PC-9 (cell line): ENCODE results near the gene ARHGAP5. TPM values are rescaled to one million over a fixed set of nuclear protein-coding genes. Genes with fewer than 3 reads are reported as not detected.

Experiments
- BruUV-seq: library from RNA; stranded (reverse); fragments of 400-500 nt; replicated peaks from 2 replicates; lab custom pipeline; 2021; lab: Mats Ljungman, UMichigan
- CTCF ChIA-PET: fragments of 300-600 bp; sonication (Branson Sonifier 250); formaldehyde crosslinking; loops from one replicate; lab custom pipeline; 2022; ENCODE audit warnings: antibody characterized with exemption; lab: Charles Lee
- POLR2A ChIA-PET: fragments of 300-600 bp; sonication (Branson Sonifier 250); formaldehyde crosslinking; loops from one replicate; lab custom pipeline; 2022; ENCODE audit warnings: antibody characterized with exemption; ENCODE audit not compliant: unreplicated experiment; lab: Charles Lee
- DNase-seq, 2 experiments: peaks; one replicate each; pipeline versions ENCODE4 v3.0.0 to v3.0.0-alpha.2; 2015 to 2022; ENCODE audit warnings: mixed read lengths in 1 of 2
- H2AFZ ChIP-seq: fragments of 200-600 bp; sonication (generic); 2 replicates; pipeline ENCODE4 v1.8.1; 2017; ENCODE audit warnings: antibody characterized with exemption
- H3F3A ChIP-seq: fragments of 200-600 bp; sonication (generic); 2 replicates; pipeline ENCODE4 v1.8.1; 2017; ENCODE audit warnings: antibody characterized with exemption, mild to moderate bottlenecking, low read depth; ENCODE audit not compliant: insufficient read depth
- H3K27ac ChIP-seq: fragments of 200-600 bp; sonication (generic); 2 replicates; pipeline ENCODE4 v1.6.1; 2016; ENCODE audit warnings: mixed run types
- H3K27me3 ChIP-seq: fragments of 200-600 bp; sonication (generic); 2 replicates; pipeline ENCODE4 v1.6.1; 2016; ENCODE audit warnings: low read depth, mixed run types; ENCODE audit not compliant: insufficient read depth
- H3K36me3 ChIP-seq: fragments of 200-600 bp; sonication (generic); 2 replicates; pipeline ENCODE4 v1.6.1; 2016; ENCODE audit warnings: low read depth, mixed run types
- H3K4me1 ChIP-seq: fragments of 200-600 bp; sonication (generic); replicated peaks from 2 replicates; pipeline ENCODE4 v1.6.1; 2016; ENCODE audit warnings: mixed run types; ENCODE audit not compliant: insufficient read depth
- H3K4me2 ChIP-seq: fragments of 200-600 bp; sonication (generic); 2 replicates; pipeline ENCODE4 v1.6.1; 2017; ENCODE audit warnings: mixed run types
- H3K4me3 ChIP-seq: fragments of 200-600 bp; sonication (generic); 2 replicates; pipeline ENCODE4 v1.6.1; 2016; ENCODE audit warnings: mixed run types
- H3K79me2 ChIP-seq: fragments of 200-600 bp; sonication (generic); 2 replicates; pipeline ENCODE4 v1.6.1; 2017; ENCODE audit warnings: low read depth, mixed run types
- H3K9me2 ChIP-seq: fragments of 200-600 bp; sonication (generic); 2 replicates; pipeline ENCODE4 v1.8.1; 2017; ENCODE audit warnings: mild to moderate bottlenecking; ENCODE audit not compliant: insufficient read depth
- H3K9me3 ChIP-seq: fragments of 200-600 bp; sonication (generic); 2 replicates; pipeline ENCODE4 v1.8.1; 2016; ENCODE audit warnings: low read depth; ENCODE audit not compliant: insufficient read depth
- H4K20me1 ChIP-seq: fragments of 200-600 bp; sonication (generic); 2 replicates; pipeline ENCODE4 v1.8.1; 2017; ENCODE audit not compliant: insufficient read depth
- EZH2 ChIP-seq: fragments of 200-600 bp; sonication (generic); IDR thresholded peaks from 2 replicates; pipeline ENCODE4 v1.8.0; 2017; ENCODE audit warnings: antibody characterized with exemption, low read depth
- intact Hi-C: fragments of 100-400 bp; cut with micrococcal nuclease; formaldehyde crosslinking; loops from one replicate; pipeline ENCODE4 v1.10.0; 2022; ENCODE audit not compliant: unreplicated experiment
- total RNA-seq: library from RNA; stranded (reverse); gene quantifications from 2 replicates; pipeline ENCODE4 v1.2.3, GENCODE V29; 2021
- TF ChIP-seq, protein P1 (sequence below): fragments of 200-600 bp; sonication (generic); conservative IDR thresholded peaks from 2 replicates; pipeline ENCODE4 v1.6.1; 2017; ENCODE audit warnings: mixed run types, antibody characterized with exemption, mild to moderate bottlenecking, moderate library complexity

Gene ARHGAP5
- total RNA-seq, 1 experiment from 2014 or later = 58.6 TPM

DNA sequence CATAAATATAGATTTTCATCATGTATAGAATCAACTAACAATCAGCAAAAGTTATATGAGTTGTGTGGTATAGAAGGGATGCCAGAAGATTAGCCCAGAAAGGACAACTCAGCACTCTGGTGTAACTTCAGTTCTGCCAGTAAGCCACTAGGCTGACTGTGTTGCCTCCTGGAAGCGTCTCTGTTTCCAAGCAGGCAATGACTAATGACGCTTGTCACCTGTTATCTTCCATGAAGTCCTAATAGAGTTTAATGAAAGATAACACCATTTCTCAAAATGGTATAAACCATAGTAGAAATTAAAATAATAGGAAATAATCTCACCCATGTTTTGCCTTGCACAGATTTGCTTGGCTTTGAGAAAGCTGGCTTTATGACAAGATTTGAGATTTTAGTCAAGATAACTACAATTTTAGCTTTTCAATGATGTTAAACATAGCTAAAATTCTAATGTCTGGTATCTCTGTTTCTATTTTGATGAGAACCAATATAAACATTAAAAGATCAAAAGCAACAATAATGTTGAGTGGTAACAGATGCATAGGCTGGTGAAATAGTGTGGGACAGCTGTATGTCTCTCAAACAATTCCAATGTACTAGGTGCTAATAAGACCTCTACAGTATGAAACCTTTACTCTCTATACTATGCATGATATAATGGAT lies 115.7 kb downstream of the ARHGAP5 start:
- Histone ChIP-seq H3K9me3 (no peaks in the 10 kb centered on the region), H2AFZ (no peak overlapping the region), H3K9me2 (no peaks in the 10 kb centered on the region), H3K4me1 (no peaks in the 10 kb centered on the region), H3K79me2 (no peaks in the 10 kb centered on the region), H3K27ac (no peak overlapping the region), H3F3A (no peaks in the 10 kb centered on the region), H3K4me2 (no peak overlapping the region), H3K27me3 (no peaks in the 10 kb centered on the region), H3K36me3 (no peaks in the 10 kb centered on the region), H3K4me3 (no peak overlapping the region), H4K20me1 (no peaks in the 10 kb centered on the region)
- CTCF ChIA-PET = no interaction called here
- intact Hi-C loops = no loop called here
- no peak for TF ChIP-seq EZH2
- TF ChIP-seq, protein P1, sequence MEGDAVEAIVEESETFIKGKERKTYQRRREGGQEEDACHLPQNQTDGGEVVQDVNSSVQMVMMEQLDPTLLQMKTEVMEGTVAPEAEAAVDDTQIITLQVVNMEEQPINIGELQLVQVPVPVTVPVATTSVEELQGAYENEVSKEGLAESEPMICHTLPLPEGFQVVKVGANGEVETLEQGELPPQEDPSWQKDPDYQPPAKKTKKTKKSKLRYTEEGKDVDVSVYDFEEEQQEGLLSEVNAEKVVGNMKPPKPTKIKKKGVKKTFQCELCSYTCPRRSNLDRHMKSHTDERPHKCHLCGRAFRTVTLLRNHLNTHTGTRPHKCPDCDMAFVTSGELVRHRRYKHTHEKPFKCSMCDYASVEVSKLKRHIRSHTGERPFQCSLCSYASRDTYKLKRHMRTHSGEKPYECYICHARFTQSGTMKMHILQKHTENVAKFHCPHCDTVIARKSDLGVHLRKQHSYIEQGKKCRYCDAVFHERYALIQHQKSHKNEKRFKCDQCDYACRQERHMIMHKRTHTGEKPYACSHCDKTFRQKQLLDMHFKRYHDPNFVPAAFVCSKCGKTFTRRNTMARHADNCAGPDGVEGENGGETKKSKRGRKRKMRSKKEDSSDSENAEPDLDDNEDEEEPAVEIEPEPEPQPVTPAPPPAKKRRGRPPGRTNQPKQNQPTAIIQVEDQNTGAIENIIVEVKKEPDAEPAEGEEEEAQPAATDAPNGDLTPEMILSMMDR = no peak
- DNase-seq = no peak
- BruUV-seq = no TSS peak
- POLR2A ChIA-PET = no interaction called here

- TF ChIP-seq, protein P1 = no peak
- TF ChIP-seq EZH2 = no peak
- Histone ChIP-seq H3K4me3 (no peak overlapping the region), H3K4me1 (no peaks in the 10 kb centered on the region), H3K4me2 (no peak overlapping the region), H3K36me3 (no peaks in the 10 kb centered on the region), H3K9me3 (no peaks in the 10 kb centered on the region), H2AFZ (no peak overlapping the region), H3K27ac (no peak overlapping the region), H3K9me2 (no peaks in the 10 kb centered on the region), H3F3A (no peaks in the 10 kb centered on the region), H3K79me2 (no peaks in the 10 kb centered on the region), H4K20me1 (no peaks in the 10 kb centered on the region), H3K27me3 (no peaks in the 10 kb centered on the region)
- intact Hi-C loops = no loop called here
- CTCF ChIA-PET = no interaction called here
- POLR2A ChIA-PET = no interaction called here
- no peak for DNase-seq
- BruUV-seq = no TSS peak
These were observed 116.4 kb downstream of the ARHGAP5 start for GRCh38 chr14:32193532-32193931.

DNA sequence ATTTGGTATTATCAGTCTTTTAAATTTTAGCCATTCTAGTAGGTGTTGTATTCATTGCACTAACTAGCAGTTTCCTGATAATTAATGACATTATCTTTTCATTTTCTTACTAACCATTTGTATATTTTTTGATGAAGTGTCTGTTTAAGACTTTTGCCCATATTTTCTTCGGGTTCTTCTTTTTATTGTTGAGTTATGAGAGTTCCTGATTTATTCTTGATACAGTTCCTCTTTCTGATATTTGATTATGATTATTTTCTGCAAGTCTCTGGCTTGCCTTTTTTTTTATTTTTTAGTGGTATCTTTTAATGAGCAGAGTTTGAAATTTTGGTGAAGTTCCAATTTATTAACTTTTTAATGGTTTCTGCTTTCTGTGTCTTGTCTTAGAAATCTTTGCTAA lies 118.5 kb downstream of the ARHGAP5 start:
- no peak overlapping the region for H3K27ac ChIP-seq
- H3K36me3 ChIP-seq = no peaks in the 10 kb centered on the region
- H4K20me1 ChIP-seq = no peaks in the 10 kb centered on the region
- CTCF ChIA-PET = no interaction called here
- TF ChIP-seq EZH2 = no peak
- TF ChIP-seq, protein P1 = no peak
- no peak overlapping the region for H3K4me2 ChIP-seq
- H3F3A ChIP-seq = no peaks in the 10 kb centered on the region
- H3K9me3 ChIP-seq = no peaks in the 10 kb centered on the region
- BruUV-seq = no TSS peak
- no peak overlapping the region for H2AFZ ChIP-seq
- H3K4me3 ChIP-seq = no peak overlapping the region
- DNase-seq = no peak
- H3K79me2 ChIP-seq = no peaks in the 10 kb centered on the region
- no peaks in the 10 kb centered on the region for H3K4me1 ChIP-seq
- intact Hi-C loops = no loop called here
- POLR2A ChIA-PET = no interaction called here
- no peaks in the 10 kb centered on the region for H3K9me2 ChIP-seq
- H3K27me3 ChIP-seq = no peaks in the 10 kb centered on the region
